HEK293 (cell line): ENCODE results near the gene ABI3BP.

Experiments used
- CTCF ChIA-PET: fragments of 350-600 bp; formaldehyde crosslinking; extraction: SDS; loops from one replicate; lab custom pipeline; 2021; ENCODE audit warnings: antibody characterized with exemption; lab: Yijun Ruan, JAX
- POLR2A ChIA-PET: fragments of 300-600 bp; formaldehyde crosslinking; extraction: SDS; loops from one replicate; lab custom pipeline; 2020; ENCODE audit warnings: antibody characterized with exemption, inconsistent platforms; lab: Yijun Ruan, JAX
- H3K27ac ChIP-seq: fragments of 200-500 bp; sonication (Bioruptor generic); 2 replicates; pipeline ENCODE4 v1.5.1; 2014; ENCODE audit warnings: low read depth, low read length, control low read depth, inconsistent platforms; ENCODE audit errors: extremely low read depth
- H3K36me3 ChIP-seq, 2 experiments: fragments of 200-500 bp in 1 of 2; sonication (Bioruptor generic) in 1 of 2; 1 replicate in 1 of 2; 2 replicates in 1 of 2; pipeline ENCODE4 v1.5.1; 2014 to 2017; ENCODE audit warnings: inconsistent platforms in 2 of 2, low read length in 2 of 2; ENCODE audit not compliant: control insufficient read depth in 2 of 2, insufficient read depth in 1 of 2
- H3K4me1 ChIP-seq: fragments of 200-500 bp; sonication (Bioruptor generic); 2 replicates; pipeline ENCODE4 v1.5.1; 2014; ENCODE audit warnings: mild to moderate bottlenecking, low read length, inconsistent platforms; ENCODE audit not compliant: control insufficient read depth, insufficient read depth
- H3K4me3 ChIP-seq: 2 replicates; pipeline ENCODE4 v1.5.1; 2011; ENCODE audit warnings: low read depth, mild to moderate bottlenecking, control low read depth, low read length, moderate library complexity
- H3K9me3 ChIP-seq: fragments of 200-500 bp; sonication (Bioruptor generic); 2 replicates; pipeline ENCODE4 v1.5.1; 2014; ENCODE audit warnings: low read depth, low read length, inconsistent platforms; ENCODE audit not compliant: control insufficient read depth, insufficient read depth
- FEZF1 ChIP-seq: fragments of 450-650 bp; formaldehyde crosslinking; IDR thresholded peaks from 2 replicates; pipeline ENCODE4 v1.5.1; 2016; ENCODE audit warnings: missing biosample characterization, missing genetic modification characterization
- HOXC10 ChIP-seq: sonication (generic); formaldehyde crosslinking; IDR thresholded peaks from 2 replicates; pipeline ENCODE4 v1.8.1; 2023; ENCODE audit warnings: mild to moderate bottlenecking, missing genetic modification reagents
- MEIS1 ChIP-seq: sonication (generic); formaldehyde crosslinking; IDR thresholded peaks from 2 replicates; pipeline ENCODE4 v1.8.1; 2022; ENCODE audit warnings: missing genetic modification reagents, mild to moderate bottlenecking, borderline replicate concordance
- MZF1 ChIP-seq: fragments of 450-650 bp; formaldehyde crosslinking; IDR thresholded peaks from 2 replicates; pipeline ENCODE4 v1.5.1; 2017; ENCODE audit warnings: missing biosample characterization, missing genetic modification characterization, borderline replicate concordance
- OVOL3 ChIP-seq: fragments of 450-650 bp; formaldehyde crosslinking; IDR thresholded peaks from 2 replicates; pipeline ENCODE4 v1.5.1; 2016; ENCODE audit warnings: missing biosample characterization, missing genetic modification characterization
- PBX3 ChIP-seq: sonication (generic); formaldehyde crosslinking; IDR thresholded peaks from 2 replicates; pipeline ENCODE4 v1.8.1; 2022; ENCODE audit warnings: mild to moderate bottlenecking, moderate library complexity, missing genetic modification reagents
- PRDM6 ChIP-seq: fragments of 450-650 bp; formaldehyde crosslinking; IDR thresholded peaks from 2 replicates; pipeline ENCODE4 v1.5.1; 2017; ENCODE audit warnings: missing biosample characterization, missing genetic modification characterization
- REPIN1 ChIP-seq: fragments of 450-650 bp; formaldehyde crosslinking; IDR thresholded peaks from 2 replicates; pipeline ENCODE4 v1.5.1; 2017; ENCODE audit warnings: missing biosample characterization, missing genetic modification characterization, low read depth
- YY1 ChIP-seq: fragments of 450-650 bp; formaldehyde crosslinking; IDR thresholded peaks from 2 replicates; pipeline ENCODE4 v1.5.1; 2018; ENCODE audit warnings: missing biosample characterization, missing genetic modification characterization
- ZBTB1 ChIP-seq: fragments of 450-650 bp; formaldehyde crosslinking; IDR thresholded peaks from 2 replicates; pipeline ENCODE4 v1.5.1; 2016; ENCODE audit warnings: missing biosample characterization, missing genetic modification characterization
- ZFP69B ChIP-seq: fragments of 450-650 bp; formaldehyde crosslinking; IDR thresholded peaks from 2 replicates; pipeline ENCODE4 v1.5.1; 2016; ENCODE audit warnings: missing biosample characterization, missing genetic modification characterization
- ZNF146 ChIP-seq: fragments of 450-650 bp; formaldehyde crosslinking; IDR thresholded peaks from 2 replicates; pipeline ENCODE4 v1.5.1; 2016; ENCODE audit warnings: missing biosample characterization, missing genetic modification characterization
- ZNF211 ChIP-seq: fragments of 450-650 bp; formaldehyde crosslinking; IDR thresholded peaks from 2 replicates; pipeline ENCODE4 v1.5.1; 2016; ENCODE audit warnings: low read depth, missing biosample characterization, missing genetic modification characterization
- ZNF26 ChIP-seq: fragments of 450-650 bp; formaldehyde crosslinking; IDR thresholded peaks from 2 replicates; pipeline ENCODE4 v1.5.1; 2016; ENCODE audit warnings: missing biosample characterization, missing genetic modification characterization
- ZNF354C ChIP-seq: fragments of 450-650 bp; formaldehyde crosslinking; IDR thresholded peaks from 2 replicates; pipeline ENCODE4 v1.5.1; 2016; ENCODE audit warnings: missing biosample characterization, missing genetic modification characterization, low read depth, borderline replicate concordance
- ZNF398 ChIP-seq: fragments of 450-650 bp; formaldehyde crosslinking; IDR thresholded peaks from 2 replicates; pipeline ENCODE4 v1.5.1; 2017; ENCODE audit warnings: missing biosample characterization, missing genetic modification characterization
- ZNF549 ChIP-seq: fragments of 450-650 bp; IDR thresholded peaks from 2 replicates; pipeline ENCODE4 v1.5.1; 2018; ENCODE audit warnings: missing biosample characterization, missing genetic modification characterization, mild to moderate bottlenecking, inconsistent platforms, moderate library complexity
- ZNF561 ChIP-seq: fragments of 450-650 bp; IDR thresholded peaks from 2 replicates; pipeline ENCODE4 v1.5.1; 2018; ENCODE audit warnings: missing biosample characterization, missing genetic modification characterization, borderline replicate concordance
- ZNF580 ChIP-seq: fragments of 450-650 bp; formaldehyde crosslinking; IDR thresholded peaks from 2 replicates; pipeline ENCODE4 v1.5.1; 2016; ENCODE audit warnings: missing biosample characterization, missing genetic modification characterization
- ZNF654 ChIP-seq: fragments of 450-650 bp; formaldehyde crosslinking; IDR thresholded peaks from 2 replicates; pipeline ENCODE4 v1.5.1; 2016; ENCODE audit warnings: low read depth, missing biosample characterization, missing genetic modification characterization
- ZNF707 ChIP-seq: fragments of 450-650 bp; formaldehyde crosslinking; IDR thresholded peaks from 2 replicates; pipeline ENCODE4 v1.5.1; 2016; ENCODE audit warnings: missing biosample characterization, missing genetic modification characterization
- ZNF837 ChIP-seq: fragments of 450-650 bp; formaldehyde crosslinking; IDR thresholded peaks from 2 replicates; pipeline ENCODE4 v1.5.1; 2016; ENCODE audit warnings: missing biosample characterization, missing genetic modification characterization
- ZSCAN23 ChIP-seq: fragments of 450-650 bp; formaldehyde crosslinking; IDR thresholded peaks from 2 replicates; pipeline ENCODE4 v1.5.1; 2016; ENCODE audit warnings: missing biosample characterization, missing genetic modification characterization
- ZSCAN30 ChIP-seq: fragments of 450-650 bp; IDR thresholded peaks from 2 replicates; pipeline ENCODE4 v1.5.1; 2018; ENCODE audit warnings: missing biosample characterization, mild to moderate bottlenecking, missing genetic modification characterization, moderate library complexity

ABI3BP gene

GRCh38 chr3:100740207-100740606, 253.0 kb downstream of the ABI3BP start (continued):
- no peak for TF ChIP-seq ZNF549 (tag by site-specific recombination)
- no peak for TF ChIP-seq FEZF1 (tag by site-specific recombination)
- no peak for TF ChIP-seq ZNF211 (tag by site-specific recombination)
- TF ChIP-seq ZBTB1, result no peak
- TF ChIP-seq ZNF707 (tag by site-specific recombination), result no peak
- TF ChIP-seq REPIN1 (tag by site-specific recombination), result no peak

GRCh38 chr3:100737334-100737733, 255.9 kb downstream of the ABI3BP start:
- ChIA-PET POLR2A (no interaction called here), CTCF (interaction anchor here (0.6 to 2.0 kb wide), 2 partner anchors 11 to 459 kb away, joined by 3 to 5 read pairs; no protein-coding TSS in a partner anchor)
- Histone ChIP-seq H3K4me1 (no peaks in the 10 kb centered on the region), H3K9me3 (no peaks in the 10 kb centered on the region), H3K27ac (no peak overlapping the region), H3K36me3 (peaks cover 23 to 86% of the 10 kb centered on the region in 2 experiments), H3K4me3 (no peak overlapping the region)
- TF ChIP-seq PRDM6 (tag by site-specific recombination), result 0 out of 2 replicates have a peak, but pooled peaks have one; percentile 16
- peak; percentile 20; the same call in 1 of the 2 replicates for TF ChIP-seq ZNF654
- no peak for TF ChIP-seq ZNF146

- no peak for TF ChIP-seq ZSCAN30 (tag by site-specific recombination)
- no peak for TF ChIP-seq MZF1 (tag by site-specific recombination)
- TF ChIP-seq PBX3, result no peak
- TF ChIP-seq ZNF354C (tag by site-specific recombination), result no peak
- no peak for TF ChIP-seq ZNF561 (tag by site-specific recombination)
- TF ChIP-seq HOXC10 (CRISPR knock-in tag), result no peak
- TF ChIP-seq MEIS1 (CRISPR knock-in tag), result no peak
- TF ChIP-seq YY1 (tag by site-specific recombination), result no peak
- no peak for TF ChIP-seq ZNF146
- no peak for TF ChIP-seq ZFP69B (tag by site-specific recombination)
- TF ChIP-seq ZSCAN23 (tag by site-specific recombination), result no peak
- TF ChIP-seq ZNF26, result no peak
- TF ChIP-seq ZNF398 (tag by site-specific recombination), result no peak
- TF ChIP-seq OVOL3 (tag by site-specific recombination), result no peak
- TF ChIP-seq ZNF580, result no peak
- no peak for TF ChIP-seq ZNF837
- H3K4me3 ChIP-seq, result no peak overlapping the region
- ChIA-PET POLR2A (interaction anchor here (0.5 kb wide), 1 partner anchor 339 kb away, joined by 5 read pairs; no protein-coding TSS in a partner anchor), CTCF (interaction anchor here (1.4 kb wide), 1 partner anchor 270 kb away, joined by 3 read pairs; no protein-coding TSS in a partner anchor)
- H3K4me1 ChIP-seq, result no peaks in the 10 kb centered on the region
- H3K36me3 ChIP-seq, result peaks cover 28 to 70% of the 10 kb centered on the region in 2 experiments
- no peaks in the 10 kb centered on the region for H3K9me3 ChIP-seq
- H3K27ac ChIP-seq, result no peak overlapping the region
These were observed 260.8 kb downstream of the ABI3BP start for GRCh38 chr3:100732435-100732834.
